Measurements from ENCODE around the gene SCEL.

SCEL gene

DNA sequence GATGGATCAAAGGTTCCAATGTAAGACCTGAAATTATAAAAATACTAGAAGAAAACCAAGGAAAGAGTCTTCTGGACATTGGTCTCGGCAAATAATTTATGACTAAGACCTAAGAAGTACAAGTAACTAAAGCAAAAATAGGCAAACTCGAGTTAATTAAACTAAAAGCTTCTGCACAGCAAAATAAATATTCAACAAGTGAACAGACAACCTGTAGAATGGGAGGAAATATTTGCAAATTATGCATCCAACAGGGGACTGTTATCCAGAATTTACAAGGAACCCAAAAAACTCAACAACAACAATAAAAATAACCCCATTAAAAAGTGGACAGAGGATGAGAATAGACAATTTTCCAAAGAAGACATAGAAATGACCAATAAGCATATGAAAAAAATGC, 152.3 kb downstream of the SCEL start:
- no peak overlapping the region for H3K4me2 ChIP-seq (ENCODE audit: low read length)
- no peaks in the 10 kb centered on the region for H3K4me1 ChIP-seq (ENCODE audit: low read length)
- H4K20me1 ChIP-seq (ENCODE audit: insufficient read depth, low read length): no peaks in the 10 kb centered on the region
- no peaks in the 10 kb centered on the region for H3K27me3 ChIP-seq (ENCODE audit: low read depth, low read length)
- no peaks in the 10 kb centered on the region for H3K36me3 ChIP-seq (replicated peaks; ENCODE audit: low read depth, low read length)
- H3K27ac ChIP-seq (ENCODE audit: low read length): no peak overlapping the region
- TF ChIP-seq CTCF (IDR thresholded peaks at IDR 0.05; ENCODE audit: low read depth, low read length): no peak
- no peak for TF ChIP-seq EZH2phosphoT487 (IDR thresholded peaks at IDR 0.05; ENCODE audit: low read depth)
- H2AFZ ChIP-seq (ENCODE audit: low read depth, low read length): no peak overlapping the region
- no peak overlapping the region for H3K9ac ChIP-seq (ENCODE audit: low read length)
- no peak overlapping the region for H3K4me3 ChIP-seq (ENCODE audit: low read length)
- no peaks in the 10 kb centered on the region for H3K79me2 ChIP-seq (ENCODE audit: low read length)
- 0 out of 2 replicates have a peak, but pooled peaks cover 4% of the 10 kb centered on the region for H3K9me3 ChIP-seq (ENCODE audit: insufficient read depth, low read length)

GRCh38 chr13:77691871-77692270, 156.4 kb downstream of the SCEL start:
- Histone ChIP-seq H3K4me1 (ENCODE audit: low read length) (peaks cover 25% of the 10 kb centered on the region), H3K4me3 (ENCODE audit: low read length) (no peak overlapping the region), H2AFZ (ENCODE audit: low read depth, low read length) (no peak overlapping the region), H3K4me2 (ENCODE audit: low read length) (no peak overlapping the region), H4K20me1 (ENCODE audit: insufficient read depth, low read length) (no peaks in the 10 kb centered on the region), H3K36me3 (replicated peaks; ENCODE audit: low read depth, low read length) (no peaks in the 10 kb centered on the region), H3K79me2 (ENCODE audit: low read length) (no peaks in the 10 kb centered on the region), H3K27me3 (ENCODE audit: low read depth, low read length) (peaks cover 3% of the 10 kb centered on the region; the same call in 1 of the 2 replicates), H3K9me3 (ENCODE audit: insufficient read depth, low read length) (no peaks in the 10 kb centered on the region), H3K27ac (ENCODE audit: low read length) (no peak overlapping the region), H3K9ac (ENCODE audit: low read length) (no peak overlapping the region)
- TF ChIP-seq EZH2phosphoT487 (IDR thresholded peaks at IDR 0.05; ENCODE audit: low read depth): no peak
- TF ChIP-seq CTCF (IDR thresholded peaks at IDR 0.05; ENCODE audit: low read depth, low read length): no peak

- Histone ChIP-seq H3K9me3 (ENCODE audit: insufficient read depth, low read length) (no peaks in the 10 kb centered on the region), H3K4me3 (ENCODE audit: low read length) (no peak overlapping the region), H3K4me1 (ENCODE audit: low read length) (peaks cover 26% of the 10 kb centered on the region), H3K9ac (ENCODE audit: low read length) (no peak overlapping the region), H3K27ac (ENCODE audit: low read length) (no peak overlapping the region), H4K20me1 (ENCODE audit: insufficient read depth, low read length) (no peaks in the 10 kb centered on the region), H2AFZ (ENCODE audit: low read depth, low read length) (no peak overlapping the region), H3K27me3 (ENCODE audit: low read depth, low read length) (peaks cover 3% of the 10 kb centered on the region; the same call in 1 of the 2 replicates), H3K36me3 (replicated peaks; ENCODE audit: low read depth, low read length) (no peaks in the 10 kb centered on the region), H3K4me2 (ENCODE audit: low read length) (no peak overlapping the region), H3K79me2 (ENCODE audit: low read length) (peaks cover 2% of the 10 kb centered on the region; the same call in 1 of the 2 replicates)
- TF ChIP-seq EZH2phosphoT487 (IDR thresholded peaks at IDR 0.05; ENCODE audit: low read depth) (no peak), CTCF (IDR thresholded peaks at IDR 0.05; ENCODE audit: low read depth, low read length) (no peak)
Measured at GRCh38 chr13:77692746-77693448, 157.4 kb downstream of the SCEL start.

GRCh38 chr13:77693449-77693940, 158.0 kb downstream of the SCEL start:
- Histone ChIP-seq H4K20me1 (ENCODE audit: insufficient read depth, low read length) (no peaks in the 10 kb centered on the region), H3K36me3 (replicated peaks; ENCODE audit: low read depth, low read length) (no peaks in the 10 kb centered on the region), H3K9ac (ENCODE audit: low read length) (no peak overlapping the region), H3K27me3 (ENCODE audit: low read depth, low read length) (peaks cover 3% of the 10 kb centered on the region; the same call in 1 of the 2 replicates), H3K27ac (ENCODE audit: low read length) (no peak overlapping the region), H3K4me2 (ENCODE audit: low read length) (no peak overlapping the region), H3K9me3 (ENCODE audit: insufficient read depth, low read length) (no peaks in the 10 kb centered on the region), H3K79me2 (ENCODE audit: low read length) (peaks cover 8% of the 10 kb centered on the region), H3K4me3 (ENCODE audit: low read length) (no peak overlapping the region), H2AFZ (ENCODE audit: low read depth, low read length) (no peak overlapping the region), H3K4me1 (ENCODE audit: low read length) (peaks cover 26% of the 10 kb centered on the region)
- TF ChIP-seq EZH2phosphoT487 (IDR thresholded peaks at IDR 0.05; ENCODE audit: low read depth) (no peak), CTCF (IDR thresholded peaks at IDR 0.05; ENCODE audit: low read depth, low read length) (no peak)

Measured in OCI-LY3 (cell line).